BE2C (cell line): ENCODE data around the gene SACS.

Experiments
- DNase-seq: peaks from one replicate; pipeline ENCODE4 v3.0.0-alpha.2; 2020
- H3K27me3 ChIP-seq: fragments of 250-450 bp; sonication (Bioruptor Pico); 2 replicates; pipeline ENCODE4 v1.5.1; 2020; ENCODE audit warnings: mild to moderate bottlenecking
- H3K36me3 ChIP-seq: fragments of 250-450 bp; sonication (Bioruptor Pico); 2 replicates; pipeline ENCODE4 v1.5.1; 2020; ENCODE audit warnings: mild to moderate bottlenecking
- H3K4me1 ChIP-seq: fragments of 250-450 bp; sonication (Bioruptor Pico); 2 replicates; pipeline ENCODE4 v1.5.1; 2020
- H3K4me3 ChIP-seq: 2 replicates; pipeline ENCODE4 v1.5.1; 2011; ENCODE audit warnings: low read depth, low read length
- H3K9me3 ChIP-seq: fragments of 250-450 bp; sonication (Bioruptor Pico); 2 replicates; pipeline ENCODE4 v1.5.1; 2020
- TF ChIP-seq, protein P1 (sequence below): IDR thresholded peaks from 2 replicates; pipeline ENCODE4 v1.5.1; 2012; ENCODE audit warnings: mild to moderate bottlenecking, low read depth, low read length

Gene SACS

DNA sequence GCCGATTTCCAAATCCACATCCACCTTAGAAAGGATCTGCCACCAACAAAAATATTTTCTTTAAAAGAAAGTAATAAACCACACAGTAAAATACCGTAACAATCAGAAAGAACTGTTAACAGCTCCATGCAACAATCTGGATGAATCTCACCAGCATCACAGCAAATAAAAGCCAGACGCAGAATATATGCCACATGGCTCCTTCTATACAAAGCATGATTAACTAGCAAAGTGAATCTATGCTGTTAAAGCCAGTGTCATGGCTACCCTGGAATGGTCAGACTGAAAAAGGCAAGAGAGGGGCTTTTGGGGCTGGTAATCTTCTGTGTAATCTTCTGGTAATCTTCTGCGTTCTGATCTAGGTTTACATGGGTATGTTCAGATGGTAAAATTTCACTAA is 81.3 kb downstream of the SACS start:
- DNase-seq, result peak; percentile 10
- Histone ChIP-seq H3K27me3 (no peaks in the 10 kb centered on the region), H3K4me1 (no peaks in the 10 kb centered on the region; the same call in 1 of the 2 replicates), H3K9me3 (no peaks in the 10 kb centered on the region), H3K4me3 (no peak overlapping the region), H3K36me3 (peaks cover 34% of the 10 kb centered on the region)
- TF ChIP-seq, protein P1, sequence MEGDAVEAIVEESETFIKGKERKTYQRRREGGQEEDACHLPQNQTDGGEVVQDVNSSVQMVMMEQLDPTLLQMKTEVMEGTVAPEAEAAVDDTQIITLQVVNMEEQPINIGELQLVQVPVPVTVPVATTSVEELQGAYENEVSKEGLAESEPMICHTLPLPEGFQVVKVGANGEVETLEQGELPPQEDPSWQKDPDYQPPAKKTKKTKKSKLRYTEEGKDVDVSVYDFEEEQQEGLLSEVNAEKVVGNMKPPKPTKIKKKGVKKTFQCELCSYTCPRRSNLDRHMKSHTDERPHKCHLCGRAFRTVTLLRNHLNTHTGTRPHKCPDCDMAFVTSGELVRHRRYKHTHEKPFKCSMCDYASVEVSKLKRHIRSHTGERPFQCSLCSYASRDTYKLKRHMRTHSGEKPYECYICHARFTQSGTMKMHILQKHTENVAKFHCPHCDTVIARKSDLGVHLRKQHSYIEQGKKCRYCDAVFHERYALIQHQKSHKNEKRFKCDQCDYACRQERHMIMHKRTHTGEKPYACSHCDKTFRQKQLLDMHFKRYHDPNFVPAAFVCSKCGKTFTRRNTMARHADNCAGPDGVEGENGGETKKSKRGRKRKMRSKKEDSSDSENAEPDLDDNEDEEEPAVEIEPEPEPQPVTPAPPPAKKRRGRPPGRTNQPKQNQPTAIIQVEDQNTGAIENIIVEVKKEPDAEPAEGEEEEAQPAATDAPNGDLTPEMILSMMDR, result no peak

DNA sequence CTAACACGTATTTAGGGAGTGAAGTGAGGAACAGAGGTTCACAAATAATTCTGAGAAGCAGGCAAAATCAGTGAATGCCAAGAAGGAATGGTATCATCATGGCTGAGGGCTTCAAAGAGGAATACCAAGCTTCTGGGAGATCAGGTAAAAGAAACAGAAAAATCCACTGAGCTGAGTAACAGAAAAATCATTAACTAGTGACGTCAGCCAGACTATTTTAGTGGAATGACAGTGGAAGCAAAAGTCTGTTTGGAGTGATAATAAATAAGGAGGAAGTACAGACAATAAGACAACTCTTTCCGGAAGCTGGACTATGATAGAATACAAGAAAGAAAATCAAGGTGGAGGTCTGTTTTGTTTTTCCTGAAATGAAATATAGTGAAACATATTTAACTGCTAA is 83.5 kb downstream of the SACS start:
- Histone ChIP-seq H3K9me3 (no peaks in the 10 kb centered on the region), H3K36me3 (peaks cover 29% of the 10 kb centered on the region), H3K27me3 (no peaks in the 10 kb centered on the region), H3K4me3 (no peak overlapping the region), H3K4me1 (no peaks in the 10 kb centered on the region)
- TF ChIP-seq, protein P1, result no peak
- DNase-seq, result no peak

DNA sequence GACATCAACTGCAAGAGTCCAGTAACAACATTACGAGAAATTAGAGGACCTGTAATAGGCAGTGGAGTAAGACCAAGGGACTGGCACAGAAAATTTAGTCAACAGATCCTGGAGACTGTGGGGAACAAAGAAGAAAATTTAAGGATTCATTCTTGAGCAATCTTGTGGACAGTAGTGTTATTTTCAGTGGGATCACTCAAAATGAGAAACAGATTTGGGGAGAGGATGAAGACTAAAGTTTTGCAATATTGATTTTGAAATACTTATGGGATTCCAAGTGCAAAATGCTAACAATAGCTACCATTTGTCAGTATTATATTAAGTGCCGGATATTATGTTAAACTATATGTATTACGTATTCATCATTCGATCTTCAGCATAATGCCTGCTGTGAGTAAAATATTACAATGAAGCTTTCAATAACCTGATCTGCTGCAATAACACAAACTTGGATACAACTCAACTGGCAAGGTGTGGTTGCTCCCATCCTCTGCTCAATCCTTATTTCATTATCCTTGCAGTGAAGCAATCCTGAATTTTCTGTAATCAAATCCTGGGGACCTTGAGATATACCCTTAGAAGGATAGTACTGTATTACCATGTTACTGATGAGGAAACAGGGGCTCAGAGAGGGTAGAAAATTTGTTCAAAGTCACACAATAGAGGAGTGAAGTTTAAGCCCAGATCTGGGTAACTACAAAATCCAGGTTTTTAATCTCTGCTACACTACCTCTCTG is 84.2 kb downstream of the SACS start:
- TF ChIP-seq, protein P1, result no peak
- H3K27me3 ChIP-seq, result no peaks in the 10 kb centered on the region
- H3K4me1 ChIP-seq, result no peaks in the 10 kb centered on the region
- H3K4me3 ChIP-seq, result no peak overlapping the region
- H3K36me3 ChIP-seq, result peaks cover 26% of the 10 kb centered on the region
- DNase-seq, result no peak
- H3K9me3 ChIP-seq, result no peaks in the 10 kb centered on the region

DNA sequence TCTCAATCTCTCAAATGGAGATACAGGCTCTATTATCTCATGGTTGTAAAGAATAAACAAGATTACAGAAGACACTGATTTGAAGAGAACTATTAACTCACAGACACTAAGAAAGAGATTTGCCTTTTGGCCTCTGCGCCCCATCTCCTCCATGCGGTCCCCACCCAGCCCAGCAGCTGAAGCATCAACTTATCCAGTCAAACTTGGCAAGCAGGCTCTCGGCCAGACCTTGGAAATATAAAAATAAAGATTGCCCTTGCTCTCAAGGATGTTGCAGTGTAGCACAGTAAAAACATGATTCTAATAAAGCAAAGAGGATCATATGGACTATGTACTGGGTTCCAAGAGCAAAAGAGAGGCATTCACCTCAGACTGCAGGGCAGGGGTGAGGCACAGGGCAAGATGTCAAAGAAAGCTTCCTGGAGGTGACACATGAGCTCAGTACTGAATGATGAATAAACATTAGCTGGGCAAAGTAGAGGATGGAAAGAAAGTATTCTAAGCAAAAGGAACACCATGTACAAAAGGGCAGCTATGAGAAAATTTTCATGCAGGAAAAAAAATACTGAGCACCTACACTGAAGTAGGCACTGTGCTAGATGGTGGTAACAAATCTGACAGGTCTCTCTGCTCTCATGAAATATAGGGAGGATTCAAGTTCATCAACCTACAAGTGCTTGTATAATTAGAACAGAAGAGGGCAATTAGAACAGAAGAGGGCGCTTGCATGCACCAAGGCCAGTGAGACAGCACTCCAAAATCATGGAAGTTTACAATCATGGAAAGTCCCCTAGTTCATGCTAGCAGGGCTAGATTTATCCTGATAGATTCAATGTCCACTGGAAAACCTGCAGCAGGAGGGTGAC is 85.0 kb downstream of the SACS start:
- TF ChIP-seq, protein P1, result no peak
- H3K36me3 ChIP-seq, result peaks cover 30% of the 10 kb centered on the region
- DNase-seq, result no peak
- no peaks in the 10 kb centered on the region for H3K4me1 ChIP-seq
- H3K4me3 ChIP-seq, result no peak overlapping the region
- H3K27me3 ChIP-seq, result no peaks in the 10 kb centered on the region
- no peaks in the 10 kb centered on the region for H3K9me3 ChIP-seq

DNA sequence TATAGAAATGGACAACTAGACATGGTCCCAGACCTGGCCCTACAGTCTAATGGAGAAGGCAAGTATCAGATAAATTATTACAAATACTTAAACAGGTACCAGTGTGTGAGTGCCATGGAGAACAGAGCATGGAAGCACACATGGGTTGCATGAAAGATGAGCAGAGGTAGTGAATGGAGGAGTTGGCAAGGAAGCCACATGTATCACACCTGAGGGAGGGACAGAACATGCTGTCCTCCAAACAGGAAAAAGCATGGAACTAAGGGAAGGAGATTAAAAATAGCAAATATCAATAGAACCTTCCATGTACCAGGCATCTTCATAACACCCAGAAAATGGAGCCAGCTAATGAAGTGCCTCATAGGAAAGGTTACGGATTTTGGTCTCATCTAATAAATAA is 85.9 kb downstream of the SACS start:
- no peak for DNase-seq
- no peaks in the 10 kb centered on the region for H3K9me3 ChIP-seq
- H3K4me1 ChIP-seq, result no peaks in the 10 kb centered on the region
- H3K36me3 ChIP-seq, result peaks cover 27% of the 10 kb centered on the region
- H3K4me3 ChIP-seq, result no peak overlapping the region
- TF ChIP-seq, protein P1, result no peak
- no peaks in the 10 kb centered on the region for H3K27me3 ChIP-seq
